GM12873 (cell line): ENCODE data around the gene CHM.

Experiments
- CTCF ChIP-seq: IDR thresholded peaks from 2 replicates; pipeline ENCODE4 v1.5.1; 2012; ENCODE audit warnings: low read depth, mild to moderate bottlenecking, moderate library complexity, low read length, control low read depth; ENCODE audit not compliant: insufficient read depth; ENCODE audit errors: missing control alignments

Gene CHM

GRCh38 chrX:86013792-86014191 is 33.6 kb downstream of the CHM start:
- no peak for TF ChIP-seq CTCF

- no peak for TF ChIP-seq CTCF
These were observed 35.2 kb downstream of the CHM start for GRCh38 chrX:86012188-86012587.

- no peak for TF ChIP-seq CTCF
These were observed 45.1 kb downstream of the CHM start for GRCh38 chrX:86002076-86002896.

GRCh38 chrX:85998954-85999353 is 48.4 kb downstream of the CHM start:
- no peak for TF ChIP-seq CTCF

- no peak for TF ChIP-seq CTCF
These were observed 50.8 kb downstream of the CHM start for GRCh38 chrX:85996555-85996954.

GRCh38 chrX:85995641-85996040 is 51.7 kb downstream of the CHM start:
- no peak for TF ChIP-seq CTCF

GRCh38 chrX:85994797-85995196 is 52.6 kb downstream of the CHM start:
- TF ChIP-seq CTCF: no peak
